NCI-H446 (cell line): ENCODE data around the gene NAA38.
"Not testable (repeated sequence)": the region's sequence is repeated elsewhere in the genome, so short reads cannot be mapped to it uniquely, and the experiment has no call there.

Source experiments
- DNase-seq, 2 experiments: peaks; one replicate each; lab custom pipeline; 2025; lab: John Stamatoyannopoulos, UW

NAA38 gene

GRCh38 chr17:7824021-7824924, 33.1 kb downstream of the NAA38 start:
- DNase-seq, result no peak

GRCh38 chr17:7823581-7824001, 33.8 kb downstream of the NAA38 start:
- no peak for DNase-seq

GRCh38 chr17:7822126-7822525, 35.2 kb downstream of the NAA38 start:
- DNase-seq, result no peak

GRCh38 chr17:7820231-7820630, 37.1 kb downstream of the NAA38 start:
- DNase-seq, result no peak

GRCh38 chr17:7818746-7819645, 38.4 kb downstream of the NAA38 start:
- no peak for DNase-seq

- no peak for DNase-seq
Observed at GRCh38 chr17:7818026-7818425, 39.3 kb downstream of the NAA38 start.

GRCh38 chr17:7817643-7817964, 39.8 kb downstream of the NAA38 start:
- no peak for DNase-seq

GRCh38 chr17:7816926-7817642, 40.3 kb downstream of the NAA38 start:
- DNase-seq, result no peak

GRCh38 chr17:7814969-7815368, 42.4 kb downstream of the NAA38 start:
- DNase-seq, result no peak

- no peak for DNase-seq
Observed at GRCh38 chr17:7811251-7811650, 46.1 kb downstream of the NAA38 start.

GRCh38 chr17:7809791-7810343, 47.5 kb downstream of the NAA38 start:
- DNase-seq, result not testable (repeated sequence)

- DNase-seq, result no peak
Observed at GRCh38 chr17:7809086-7809790, 48.1 kb downstream of the NAA38 start.

- no peak for DNase-seq
Observed at GRCh38 chr17:7807206-7807605, 50.2 kb downstream of the NAA38 start.
